Endometrium (tissue), 2 donors: ENCODE measurements around the gene ZFX.

Experiments
- FAIRE-seq: peaks from 2 replicates; lab custom pipeline; 2012; peaks lifted over from hg19 to GRCh38; lab: Jason Lieb, UNC
- donor health status: control.
- donor health status: control.

The ZFX gene

DNA sequence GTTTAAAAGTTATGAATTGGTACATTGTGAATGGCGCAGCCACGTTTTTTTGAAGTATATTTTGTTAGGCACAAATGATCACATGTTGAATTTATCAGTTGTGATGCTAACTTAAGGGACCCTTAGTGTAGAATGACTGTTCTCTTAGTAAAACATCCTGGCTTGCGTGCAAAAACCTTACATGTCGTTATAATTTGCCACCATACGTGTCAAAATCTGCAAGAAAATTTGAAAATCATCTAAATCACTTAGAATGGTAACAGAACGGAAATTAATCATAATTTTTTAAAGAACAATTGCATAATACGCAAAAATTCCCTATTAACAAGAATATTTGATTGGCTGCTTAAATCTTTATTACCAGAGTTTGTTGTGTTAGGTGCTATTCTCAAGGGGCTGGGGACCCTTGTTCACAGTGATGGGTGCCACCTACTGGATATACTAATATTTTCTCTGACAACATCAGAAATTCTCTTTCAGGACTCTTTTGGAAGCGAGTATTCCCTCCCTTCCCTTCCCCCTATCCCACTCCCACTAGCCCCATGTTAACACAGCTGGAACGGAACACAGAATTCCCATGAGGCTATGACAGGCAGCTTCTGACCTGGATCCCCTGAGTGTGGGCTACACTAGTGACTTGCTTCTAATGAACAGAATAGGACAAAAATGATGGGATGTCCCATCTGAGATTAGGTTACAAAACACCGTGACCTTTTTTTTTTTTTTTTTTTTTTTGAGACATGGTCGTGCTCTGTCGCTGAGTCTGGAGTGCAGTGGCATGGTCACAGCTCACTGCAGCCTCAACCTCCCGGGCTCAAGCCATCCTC is 92.5 kb downstream of the ZFX start:
- FAIRE-seq, result peak; percentile 37

DNA sequence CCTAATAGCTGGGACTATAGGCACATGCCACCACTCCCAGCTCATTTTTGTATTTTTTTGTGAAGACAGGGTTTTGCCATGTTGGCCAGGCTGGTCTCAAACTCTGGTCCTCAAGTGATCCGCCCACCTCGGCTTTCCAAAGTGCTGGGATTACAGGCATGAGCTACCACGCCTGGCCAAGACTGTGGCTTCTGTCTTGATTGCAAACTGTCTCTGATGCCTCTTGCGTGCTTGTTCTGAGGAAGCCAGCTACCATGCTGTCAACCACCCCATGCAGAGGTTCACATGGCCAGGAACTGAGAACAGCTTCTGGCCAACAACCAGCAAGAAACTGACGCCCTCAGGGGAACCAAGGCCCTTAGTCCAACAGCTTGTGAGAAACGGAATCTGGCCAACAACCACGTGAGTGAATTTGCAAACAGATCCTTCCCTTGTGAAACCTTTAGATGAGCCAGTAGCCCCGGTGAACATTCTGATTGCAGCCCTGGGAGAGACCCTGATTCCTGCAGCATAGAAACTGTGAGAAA is 93.2 kb downstream of the ZFX start:
- FAIRE-seq, result no peak

DNA sequence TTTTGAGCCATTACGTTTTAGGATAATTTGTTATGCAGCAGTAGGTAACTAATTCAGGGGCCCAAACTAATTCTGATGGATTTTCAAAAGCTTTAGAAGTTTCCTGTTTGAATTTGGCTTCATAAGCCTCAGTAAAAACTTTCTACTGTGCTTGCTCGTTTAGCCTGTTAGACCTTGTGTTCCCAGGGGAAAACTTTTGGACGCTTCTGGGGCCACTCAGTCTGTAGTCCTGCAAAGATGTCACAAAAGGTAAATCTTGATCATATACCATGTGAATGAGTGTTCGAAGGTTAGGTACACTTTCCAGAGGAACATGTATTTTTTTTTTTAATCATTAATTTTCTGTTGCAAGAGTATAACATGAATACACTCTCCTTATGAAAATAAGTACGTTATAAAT is 93.7 kb downstream of the ZFX start:
- no peak for FAIRE-seq

DNA sequence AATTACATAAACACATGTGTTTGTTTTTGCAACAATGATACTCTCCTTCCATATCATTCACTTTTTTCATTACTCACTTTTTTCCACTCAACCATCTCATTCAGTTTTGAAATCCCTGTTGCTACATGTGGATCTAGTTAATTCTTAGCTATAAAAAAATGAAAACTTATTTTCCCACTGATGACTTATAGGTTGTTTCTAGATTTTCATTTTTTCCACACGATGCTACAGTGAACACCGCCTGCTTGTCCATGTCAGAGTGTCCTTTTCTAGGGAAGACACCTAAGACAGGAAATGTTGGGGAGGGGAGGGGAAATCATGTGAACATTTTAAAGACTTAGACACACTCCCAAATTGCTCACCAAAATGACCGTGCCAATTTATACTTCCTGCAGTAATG is 94.2 kb downstream of the ZFX start:
- FAIRE-seq, result peak; percentile 46

DNA sequence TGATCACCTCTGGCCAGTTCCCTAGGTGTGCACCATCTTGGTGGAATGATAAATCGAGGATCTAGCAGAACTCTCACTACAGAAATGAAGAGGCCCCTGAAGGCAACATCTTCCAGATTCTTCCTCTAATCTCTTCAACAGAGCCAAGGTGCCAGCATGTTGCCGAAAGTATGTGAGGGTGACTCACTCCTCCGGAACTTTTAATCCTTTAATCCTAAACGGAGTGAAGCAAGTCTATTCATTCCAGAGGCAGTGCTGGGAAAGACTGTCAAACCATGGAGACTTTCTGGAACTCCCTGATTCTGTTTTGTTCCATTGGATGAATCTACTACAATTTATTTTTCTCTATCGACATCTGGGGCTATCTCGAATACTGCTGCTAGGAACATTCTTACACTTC is 95.7 kb downstream of the ZFX start:
- FAIRE-seq, result no peak

DNA sequence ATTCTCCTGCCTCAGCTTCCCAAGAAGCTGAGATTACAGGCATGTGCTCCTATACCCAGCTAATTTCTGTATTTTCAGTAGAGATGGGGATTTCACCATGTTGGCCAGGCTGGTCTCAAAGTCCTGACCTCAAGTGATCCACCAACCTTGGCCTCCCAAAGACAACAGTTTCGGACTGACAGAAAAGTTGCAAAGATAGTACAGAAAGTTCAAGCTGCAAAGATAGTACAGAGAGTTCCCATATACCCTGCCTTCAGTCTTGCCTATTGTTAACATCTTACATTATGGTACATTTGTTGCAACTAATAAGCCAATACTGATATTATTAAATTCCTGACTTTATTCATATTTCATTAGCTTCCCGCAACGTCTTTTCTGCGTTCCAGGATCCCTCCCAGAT is 98.5 kb downstream of the ZFX start:
- no peak for FAIRE-seq

DNA sequence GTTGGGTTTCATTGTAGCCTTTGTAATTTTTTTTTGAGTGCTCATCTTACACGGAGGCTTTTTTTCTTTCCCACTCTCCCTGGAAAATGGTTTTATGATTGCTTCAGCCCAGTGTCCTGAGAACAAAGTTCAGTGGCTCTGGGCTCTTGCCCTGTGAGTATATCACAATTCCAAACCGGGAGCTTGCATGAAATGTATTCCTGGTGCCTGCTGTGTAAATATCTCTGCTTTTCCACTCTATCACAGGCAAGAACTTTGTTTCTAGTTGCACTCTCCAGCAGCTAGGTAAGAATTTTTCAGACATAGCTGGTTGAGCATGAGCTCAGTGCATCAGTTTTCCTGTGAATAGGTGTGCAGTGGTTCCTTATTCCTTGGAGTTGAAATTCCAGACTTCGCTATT is 103.5 kb downstream of the ZFX start:
- FAIRE-seq, result no peak

DNA sequence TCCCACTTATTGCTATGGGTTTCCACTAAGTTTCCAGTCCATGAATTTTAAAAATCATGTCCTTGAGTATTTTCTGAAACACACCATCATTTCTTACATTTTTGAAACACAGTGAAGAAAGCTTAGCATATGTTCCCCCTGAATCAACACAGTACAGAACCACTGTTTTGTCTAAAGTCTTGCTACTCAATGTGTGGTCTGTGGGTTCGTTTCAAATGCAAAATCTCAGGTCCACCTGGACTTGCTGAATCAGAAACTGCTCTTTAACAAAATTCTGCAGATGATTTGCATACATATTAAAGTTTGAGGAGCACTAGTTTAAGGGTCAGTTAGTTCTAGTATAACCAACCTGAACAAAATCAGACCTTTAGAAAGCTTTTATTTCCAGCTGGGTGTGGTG is 103.9 kb downstream of the ZFX start:
- no peak for FAIRE-seq

DNA sequence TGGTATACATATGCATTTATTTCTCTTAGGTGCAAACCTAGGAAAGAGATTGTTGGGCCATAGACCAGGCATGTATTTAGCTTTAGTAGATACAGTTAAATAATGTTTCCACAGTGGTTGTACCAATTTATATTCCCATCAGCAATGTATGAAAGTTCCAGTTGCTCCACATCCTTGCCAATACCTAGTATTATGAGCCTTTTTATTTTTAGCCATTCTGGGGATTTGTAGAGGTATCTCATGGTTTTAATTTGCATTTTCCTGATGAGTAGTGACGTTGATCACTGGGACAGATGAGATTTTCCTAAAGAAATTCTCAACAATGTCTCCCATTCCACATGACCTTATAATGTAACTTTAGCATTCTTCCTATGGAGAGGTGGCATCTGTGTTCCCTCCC is 107.5 kb downstream of the ZFX start:
- FAIRE-seq, result no peak

DNA sequence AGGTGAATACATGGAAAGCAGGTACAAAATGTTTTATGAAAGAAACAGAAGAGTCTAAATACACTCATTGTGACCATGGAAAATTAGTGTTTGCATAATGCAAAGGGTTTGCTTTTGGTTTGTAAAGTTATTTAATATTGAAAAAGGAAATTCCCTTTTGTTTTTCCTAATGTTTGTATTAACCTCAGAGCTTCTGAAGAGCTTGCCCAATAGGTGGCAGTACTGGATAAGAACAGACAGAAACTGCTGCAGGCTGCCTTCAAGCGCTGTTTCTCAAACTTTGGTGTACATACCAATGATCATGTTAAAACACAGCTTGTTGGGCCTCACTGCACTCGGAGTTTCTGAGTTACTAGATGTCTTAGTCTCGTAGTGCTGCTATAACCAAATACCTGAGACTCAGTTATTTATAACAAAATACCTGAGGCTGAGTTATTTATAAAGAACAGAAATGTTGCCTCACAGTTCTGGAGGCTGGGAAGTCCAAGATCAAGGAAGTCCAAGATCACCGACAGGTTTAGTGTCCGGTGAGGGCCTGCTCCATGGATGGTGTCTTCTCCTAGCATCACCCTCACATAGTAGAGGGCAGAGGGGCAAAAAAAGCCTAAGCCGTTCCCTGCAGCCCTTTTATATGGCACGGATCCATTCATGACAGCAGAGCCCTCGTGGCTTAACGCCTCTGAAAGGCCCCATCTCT is 110.2 kb downstream of the ZFX start:
- FAIRE-seq, result peak; percentile 53

DNA sequence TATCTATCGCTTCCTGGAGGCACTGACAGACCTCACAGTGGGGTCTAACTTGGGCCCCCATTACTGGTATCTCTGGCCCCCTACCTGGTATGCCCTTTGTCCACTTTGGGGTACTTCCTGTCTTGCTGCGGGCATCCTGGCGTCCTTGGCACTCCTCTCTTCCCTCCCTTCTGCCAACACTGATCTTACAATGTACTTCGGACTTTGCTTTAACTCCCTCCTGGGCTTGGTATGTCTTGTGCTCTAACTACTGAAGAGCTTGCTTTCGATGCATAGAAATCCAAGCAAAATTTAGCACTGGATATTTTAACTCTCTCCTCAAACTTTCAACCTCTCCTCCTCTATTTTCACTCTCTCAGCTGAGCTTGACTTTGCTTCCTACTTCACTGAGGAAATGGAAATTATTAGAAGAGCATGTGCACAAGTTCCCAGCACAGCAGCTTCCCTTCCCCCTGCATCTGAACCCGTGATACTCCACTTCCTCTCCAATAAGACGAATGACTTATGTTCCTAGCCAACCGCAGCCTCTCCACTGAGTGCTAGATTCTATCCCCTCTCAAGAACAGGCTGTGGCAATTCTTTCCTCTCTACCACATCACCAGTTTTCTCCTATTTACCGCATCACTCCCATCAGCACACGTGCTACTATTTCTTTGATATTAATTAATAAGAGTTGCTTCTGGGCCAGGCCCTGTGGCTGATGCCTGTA is 111.5 kb downstream of the ZFX start:
- no peak for FAIRE-seq

DNA sequence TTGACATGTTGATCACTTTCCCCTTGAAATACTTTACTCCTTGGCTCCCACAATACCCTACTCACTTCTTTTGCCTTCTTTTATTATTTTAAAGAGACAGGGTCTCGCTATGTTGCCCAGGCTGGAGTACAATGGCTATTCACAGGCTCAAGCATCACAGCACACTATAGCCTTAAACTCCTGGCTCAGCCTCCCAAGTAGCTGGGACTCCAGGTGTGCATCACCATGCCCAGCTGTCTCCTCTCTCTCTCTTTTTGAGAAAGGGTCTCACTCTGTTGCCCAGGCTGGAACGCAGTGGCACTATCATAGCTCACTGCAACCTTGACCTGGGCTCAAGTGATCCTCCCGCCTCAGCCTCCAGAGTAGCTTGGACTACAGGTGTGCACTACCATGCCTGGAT is 112.8 kb downstream of the ZFX start:
- no peak for FAIRE-seq

DNA sequence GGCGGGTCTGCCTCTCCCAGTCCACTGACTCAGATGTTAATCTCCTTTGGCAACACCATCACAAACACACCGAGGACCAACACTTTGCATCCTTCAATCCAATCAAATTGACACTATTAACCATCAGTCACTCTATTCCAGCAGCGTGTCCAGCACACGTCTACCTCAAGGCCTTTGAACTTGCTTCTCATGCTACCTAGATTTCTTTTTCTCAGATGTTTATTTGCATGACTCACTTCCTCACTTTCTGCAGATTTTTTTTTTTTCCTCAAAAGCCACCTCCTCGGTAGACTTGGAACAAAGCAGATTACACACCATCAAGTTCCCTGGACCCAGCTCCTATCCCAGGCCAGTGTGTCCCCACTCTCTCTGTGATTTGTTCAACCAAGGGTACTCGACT is 114.9 kb downstream of the ZFX start:
- no peak for FAIRE-seq
